HL-60 (cell line): ENCODE measurements around the gene CACNG4.

Experiments used
- CTCF ChIP-seq: IDR thresholded peaks from one replicate; pipeline ENCODE4 v1.5.1; 2011; ENCODE audit warnings: low read length, control low read depth, inconsistent platforms; ENCODE audit not compliant: insufficient read depth
- POLR2AphosphoS5 ChIP-seq: IDR thresholded peaks from 2 replicates; pipeline ENCODE4 v1.6.1; 2012; ENCODE audit warnings: low read depth
- REST ChIP-seq: IDR thresholded peaks from 2 replicates; pipeline ENCODE4 v1.6.1; 2012; ENCODE audit warnings: low read depth; ENCODE audit not compliant: insufficient replicate concordance

GRCh38 chr17:66945147-66945835 is 19.2 kb upstream of the CACNG4 start:
- TF ChIP-seq CTCF = no peak
- no peak for TF ChIP-seq REST
- TF ChIP-seq POLR2AphosphoS5 = no peak
